PC-9 (cell line): ENCODE data around the gene TMEM222. TPM values are rescaled to one million over a fixed set of nuclear protein-coding genes. Genes with fewer than 3 reads are reported as not detected.
"Not testable (repeated sequence)": the region's sequence is repeated elsewhere in the genome, so short reads cannot be mapped to it uniquely, and the experiment has no call there.

Experiments
- BruUV-seq: library from RNA; stranded (reverse); fragments of 400-500 nt; replicated peaks from 2 replicates; lab custom pipeline; 2021; lab: Mats Ljungman, UMichigan
- CTCF ChIA-PET: fragments of 300-600 bp; sonication (Branson Sonifier 250); formaldehyde crosslinking; loops from one replicate; lab custom pipeline; 2022; ENCODE audit warnings: antibody characterized with exemption; lab: Charles Lee
- POLR2A ChIA-PET: fragments of 300-600 bp; sonication (Branson Sonifier 250); formaldehyde crosslinking; loops from one replicate; lab custom pipeline; 2022; ENCODE audit warnings: antibody characterized with exemption; ENCODE audit not compliant: unreplicated experiment; lab: Charles Lee
- DNase-seq, 2 experiments: peaks; one replicate each; pipeline versions ENCODE4 v3.0.0 to v3.0.0-alpha.2; 2015 to 2022; ENCODE audit warnings: mixed read lengths in 1 of 2
- H2AFZ ChIP-seq: fragments of 200-600 bp; sonication (generic); 2 replicates; pipeline ENCODE4 v1.8.1; 2017; ENCODE audit warnings: antibody characterized with exemption
- H3F3A ChIP-seq: fragments of 200-600 bp; sonication (generic); 2 replicates; pipeline ENCODE4 v1.8.1; 2017; ENCODE audit warnings: antibody characterized with exemption, mild to moderate bottlenecking, low read depth; ENCODE audit not compliant: insufficient read depth
- H3K27ac ChIP-seq: fragments of 200-600 bp; sonication (generic); 2 replicates; pipeline ENCODE4 v1.6.1; 2016; ENCODE audit warnings: mixed run types
- H3K27me3 ChIP-seq: fragments of 200-600 bp; sonication (generic); 2 replicates; pipeline ENCODE4 v1.6.1; 2016; ENCODE audit warnings: low read depth, mixed run types; ENCODE audit not compliant: insufficient read depth
- H3K36me3 ChIP-seq: fragments of 200-600 bp; sonication (generic); 2 replicates; pipeline ENCODE4 v1.6.1; 2016; ENCODE audit warnings: low read depth, mixed run types
- H3K4me1 ChIP-seq: fragments of 200-600 bp; sonication (generic); replicated peaks from 2 replicates; pipeline ENCODE4 v1.6.1; 2016; ENCODE audit warnings: mixed run types; ENCODE audit not compliant: insufficient read depth
- H3K4me2 ChIP-seq: fragments of 200-600 bp; sonication (generic); 2 replicates; pipeline ENCODE4 v1.6.1; 2017; ENCODE audit warnings: mixed run types
- H3K4me3 ChIP-seq: fragments of 200-600 bp; sonication (generic); 2 replicates; pipeline ENCODE4 v1.6.1; 2016; ENCODE audit warnings: mixed run types
- H3K79me2 ChIP-seq: fragments of 200-600 bp; sonication (generic); 2 replicates; pipeline ENCODE4 v1.6.1; 2017; ENCODE audit warnings: low read depth, mixed run types
- H3K9me2 ChIP-seq: fragments of 200-600 bp; sonication (generic); 2 replicates; pipeline ENCODE4 v1.8.1; 2017; ENCODE audit warnings: mild to moderate bottlenecking; ENCODE audit not compliant: insufficient read depth
- H3K9me3 ChIP-seq: fragments of 200-600 bp; sonication (generic); 2 replicates; pipeline ENCODE4 v1.8.1; 2016; ENCODE audit warnings: low read depth; ENCODE audit not compliant: insufficient read depth
- H4K20me1 ChIP-seq: fragments of 200-600 bp; sonication (generic); 2 replicates; pipeline ENCODE4 v1.8.1; 2017; ENCODE audit not compliant: insufficient read depth
- CTCF ChIP-seq: fragments of 200-600 bp; sonication (generic); conservative IDR thresholded peaks from 2 replicates; pipeline ENCODE4 v1.6.1; 2017; ENCODE audit warnings: mixed run types, antibody characterized with exemption, mild to moderate bottlenecking, moderate library complexity
- EZH2 ChIP-seq: fragments of 200-600 bp; sonication (generic); IDR thresholded peaks from 2 replicates; pipeline ENCODE4 v1.8.0; 2017; ENCODE audit warnings: antibody characterized with exemption, low read depth
- intact Hi-C: fragments of 100-400 bp; cut with micrococcal nuclease; formaldehyde crosslinking; loops from one replicate; pipeline ENCODE4 v1.10.0; 2022; ENCODE audit not compliant: unreplicated experiment
- total RNA-seq: library from RNA; stranded (reverse); gene quantifications from 2 replicates; pipeline ENCODE4 v1.2.3, GENCODE V29; 2021

TMEM222 gene
- total RNA-seq, 1 experiment from 2014 or later = 32.8 TPM

GRCh38 chr1:27284425-27285273 lies 37.3 kb upstream of the TMEM222 start:
- Histone ChIP-seq H3K27ac (no peak overlapping the region), H3K4me1 (no peaks in the 10 kb centered on the region), H3K27me3 (no peaks in the 10 kb centered on the region), H3K9me2 (no peaks in the 10 kb centered on the region), H3K4me3 (no peak overlapping the region), H3K36me3 (no peaks in the 10 kb centered on the region), H3F3A (no peaks in the 10 kb centered on the region), H4K20me1 (no peaks in the 10 kb centered on the region), H3K9me3 (no peaks in the 10 kb centered on the region), H3K4me2 (no peak overlapping the region), H2AFZ (no peak overlapping the region), H3K79me2 (no peaks in the 10 kb centered on the region)
- no TSS peak for BruUV-seq
- TF ChIP-seq CTCF (peak; percentile 77), EZH2 (no peak)
- intact Hi-C loops = loop anchor here (1.0 to 5.0 kb wide), 4 partner anchors 86 to 242 kb away; no protein-coding TSS in a partner anchor
- DNase-seq = peak; percentile 51 to 69
- ChIA-PET CTCF (interaction anchor here (0.9 to 2.5 kb wide), 2 partner anchors 173 to 182 kb away, joined by 6 to 9 read pairs; no protein-coding TSS in a partner anchor), POLR2A (interaction anchor here (0.6 kb wide), 1 partner anchor 1804 kb away, joined by 4 read pairs; no protein-coding TSS in a partner anchor)

GRCh38 chr1:27285274-27285660 lies 36.7 kb upstream of the TMEM222 start:
- ChIA-PET CTCF (interaction anchor here (0.7 to 2.5 kb wide), 3 partner anchors 169 to 181 kb away, joined by 7 to 9 read pairs (median 8); no protein-coding TSS in a partner anchor), POLR2A (no interaction called here)
- Histone ChIP-seq H3K4me3 (no peak overlapping the region), H3F3A (no peaks in the 10 kb centered on the region), H3K9me3 (no peaks in the 10 kb centered on the region), H3K27me3 (no peaks in the 10 kb centered on the region), H2AFZ (no peak overlapping the region), H4K20me1 (no peaks in the 10 kb centered on the region), H3K27ac (no peak overlapping the region), H3K36me3 (no peaks in the 10 kb centered on the region), H3K9me2 (no peaks in the 10 kb centered on the region), H3K4me2 (no peak overlapping the region), H3K4me1 (no peaks in the 10 kb centered on the region), H3K79me2 (no peaks in the 10 kb centered on the region)
- intact Hi-C loops = loop anchor here (2.0 kb wide), 1 partner anchor 172 kb away; no protein-coding TSS in a partner anchor
- TF ChIP-seq EZH2 (no peak), CTCF (no peak)
- BruUV-seq = no TSS peak
- DNase-seq = no peak

GRCh38 chr1:27285821-27286220 lies 36.1 kb upstream of the TMEM222 start:
- H3K79me2 ChIP-seq, H3K9me2 ChIP-seq, H3K27ac ChIP-seq, H3F3A ChIP-seq, H3K36me3 ChIP-seq, H3K4me1 ChIP-seq, H4K20me1 ChIP-seq, H3K9me3 ChIP-seq, BruUV-seq, H3K4me2 ChIP-seq, H3K27me3 ChIP-seq, DNase-seq, H2AFZ ChIP-seq, POLR2A ChIA-PET, H3K4me3 ChIP-seq: not testable (repeated sequence)
- CTCF ChIA-PET = interaction anchor here (0.5 to 2.5 kb wide), 4 partner anchors 112 to 181 kb away, joined by 7 to 11 read pairs (median 8); no protein-coding TSS in a partner anchor
- intact Hi-C loops = loop anchor here (2.0 kb wide), 1 partner anchor 173 kb away; no protein-coding TSS in a partner anchor

GRCh38 chr1:27289125-27289524 lies 32.8 kb upstream of the TMEM222 start:
- H2AFZ ChIP-seq, BruUV-seq, POLR2A ChIA-PET, H3K4me1 ChIP-seq, H3K4me3 ChIP-seq, H3K27me3 ChIP-seq, H3K36me3 ChIP-seq, H3K79me2 ChIP-seq, H3K9me3 ChIP-seq, H3K4me2 ChIP-seq, CTCF ChIA-PET, intact Hi-C loops, H4K20me1 ChIP-seq, H3F3A ChIP-seq, H3K27ac ChIP-seq, H3K9me2 ChIP-seq, DNase-seq: not testable (repeated sequence)
